Heart left ventricle (tissue), 13 donors: ENCODE results near the gene TBX10.

Experiments
- CTCF ChIP-seq, 12 donors: fragments of 200-600 bp; sonication (generic) in 4 of 12; IDR thresholded peaks; one replicate each; pipeline versions ENCODE4 v1.5.0 to v1.8.0; 2018 to 2022; ENCODE audit warnings: antibody characterized with exemption in 12 of 12, mild to moderate bottlenecking in 5 of 12
- POLR2A ChIP-seq, 2 donors: fragments of 450-650 bp; IDR thresholded peaks; one replicate each; pipeline ENCODE4 v1.6.1; 2017; ENCODE audit warnings: antibody characterized with exemption in 2 of 2, mild to moderate bottlenecking in 2 of 2, moderate library complexity in 2 of 2
- donor health status: ischemic (EF 13 %, LVEDD 7.1; RV severe dilation, severe dysfunction).
- donor health status: DM: no; HTN: yes; CAD: no.
- donor health status: DM: no; HTN: no; CAD: no.
- donor health status: ischemic (EF 25% LVEDD 6.9; RV normal size, moderate dysfunction).
- donor health status: ischemic (EF 25% LVEDD 5.7; RV mildly dilated, moderate dysfunction).
- donor health status: ischemic (EF 35%, LVEDD 5.7; RV mildly dilated, moderate dysfunction).
- donor health status: nonischemic (EF 11% LVEDD 7.7; RV severe dilation, severe dysfunction).
- donor health status: DM: yes; HTN: yes; CAD: no.
- donor health status: PGD.
- donor health status: ischemic (EF 29% LVEDD 5.4; RV normal size, mild dysfunction).
- donor health status: nonischemic (EF 23%, LVEDD 6.1; RV moderate dilation, normal function).

- TF ChIP-seq CTCF (IDR thresholded peaks at IDR 0.05) (no peak), POLR2A (IDR thresholded peaks at IDR 0.05) (no peak)
Measured at GRCh38 chr11:67645521-67646461, 6.2 kb upstream of the TBX10 start.
